ENCODE data around the gene PLXNB2.

GRCh38 chr22:50243685-50244419, 63.6 kb downstream of the PLXNB2 start:
- TF ChIP-seq EZH2 (IDR thresholded peaks at IDR 0.05; ENCODE audit: insufficient read depth, poor library complexity, severe bottlenecking) (no peak), EZH2phosphoT487 (IDR thresholded peaks at IDR 0.05; ENCODE audit: insufficient read depth, low read depth) (no peak)
